IMR-90 (cell line): Measurements from ENCODE around the gene CCDC12. TPM values are rescaled to one million over a fixed set of nuclear protein-coding genes. Genes with fewer than 3 reads are reported as not detected.

ENCODE experiments used
- ATAC-seq: fragments of 200-7000 bp; cut with Tn5 transposase; 2 replicates; pipeline ENCODE4 v1.9.1; 2020; ENCODE audit warnings: low read depth, mild to moderate bottlenecking, moderate library complexity
- BruUV-seq: library from RNA; stranded (reverse); fragments of 400-500 nt; replicated peaks from 2 replicates; lab custom pipeline; 2021; lab: Mats Ljungman, UMichigan
- CTCF ChIA-PET: fragments of 300-600 bp; formaldehyde crosslinking; extraction: SDS; loops from one replicate; lab custom pipeline; 2021; ENCODE audit warnings: antibody characterized with exemption; lab: Yijun Ruan, JAX
- POLR2A ChIA-PET: fragments of 300-600 bp; sonication (Branson Sonifier 250); formaldehyde crosslinking; loops from one replicate; lab custom pipeline; 2022; ENCODE audit warnings: antibody characterized with exemption; ENCODE audit not compliant: unreplicated experiment; lab: Charles Lee
- DNase-seq: peaks from one replicate; pipeline ENCODE4 v3.0.0; 2013
- H2AFZ ChIP-seq: replicated peaks from 2 replicates; pipeline ENCODE3; 2013; ENCODE audit warnings: low read length, mild to moderate bottlenecking; ENCODE audit not compliant: poor library complexity
- H2AK5ac ChIP-seq: 2 replicates; pipeline ENCODE4 v1.6.1; 2013; ENCODE audit warnings: low read depth, low read length, inconsistent platforms
- H2AK9ac ChIP-seq: replicated peaks from 2 replicates; pipeline ENCODE3; 2013; ENCODE audit warnings: mild to moderate bottlenecking, low read depth, low read length, moderate library complexity; ENCODE audit not compliant: poor library complexity
- H2BK120ac ChIP-seq: 2 replicates; pipeline ENCODE4 v1.6.1; 2013; ENCODE audit warnings: low read depth, low read length, inconsistent platforms
- H2BK15ac ChIP-seq: 3 replicates; pipeline ENCODE4 v1.6.1; 2013; ENCODE audit warnings: low read depth, low read length, inconsistent platforms
- H2BK20ac ChIP-seq: 2 replicates; pipeline ENCODE4 v1.6.1; 2013; ENCODE audit warnings: low read depth, mild to moderate bottlenecking, inconsistent platforms, low read length, moderate library complexity
- H2BK5ac ChIP-seq: 2 replicates; pipeline ENCODE4 v1.6.1; 2013; ENCODE audit warnings: mild to moderate bottlenecking, low read depth, low read length, inconsistent platforms; ENCODE audit not compliant: poor library complexity, severe bottlenecking
- H3K14ac ChIP-seq: replicated peaks from 2 replicates; pipeline ENCODE4 v1.6.1; 2013; ENCODE audit warnings: low read depth, low read length, inconsistent platforms
- H3K18ac ChIP-seq: 2 replicates; pipeline ENCODE4 v1.6.1; 2013; ENCODE audit warnings: low read depth, low read length, control low read depth
- H3K23ac ChIP-seq: 2 replicates; pipeline ENCODE4 v1.6.1; 2013; ENCODE audit warnings: low read depth, low read length, inconsistent platforms
- H3K27ac ChIP-seq: 2 replicates; pipeline ENCODE4 v1.5.1; 2013; ENCODE audit warnings: mild to moderate bottlenecking, control low read depth, low read length; ENCODE audit not compliant: insufficient read depth
- H3K27me3 ChIP-seq: 2 replicates; pipeline ENCODE4 v1.6.1; 2013; ENCODE audit warnings: low read length; ENCODE audit not compliant: control insufficient read depth, insufficient read depth
- H3K36me3 ChIP-seq: 2 replicates; pipeline ENCODE4 v1.6.1; 2013; ENCODE audit warnings: low read length, mixed read lengths; ENCODE audit not compliant: control insufficient read depth, insufficient read depth
- H3K4ac ChIP-seq: 2 replicates; pipeline ENCODE4 v1.6.1; 2013; ENCODE audit warnings: low read depth, low read length, inconsistent platforms
- H3K4me1 ChIP-seq: 2 replicates; pipeline ENCODE4 v1.6.1; 2013; ENCODE audit warnings: low read length, mixed read lengths; ENCODE audit not compliant: control insufficient read depth, insufficient read depth
- H3K4me2 ChIP-seq: 2 replicates; pipeline ENCODE4 v1.6.1; 2013; ENCODE audit warnings: low read depth, mild to moderate bottlenecking, control low read depth, low read length, moderate library complexity
- H3K4me3 ChIP-seq: 2 replicates; pipeline ENCODE4 v1.5.1; 2013; ENCODE audit warnings: low read depth, mild to moderate bottlenecking, control low read depth, low read length, moderate library complexity; ENCODE audit not compliant: insufficient read depth
- H3K56ac ChIP-seq: 2 replicates; pipeline ENCODE4 v1.6.1; 2013; ENCODE audit warnings: low read length, inconsistent platforms; ENCODE audit not compliant: insufficient read depth; ENCODE audit errors: extremely low read depth
- H3K79me1 ChIP-seq, 2 experiments: 2 replicates each; pipeline ENCODE4 v1.6.1; 2013; ENCODE audit warnings: low read length in 2 of 2, inconsistent platforms in 1 of 2, low read depth in 1 of 2
- H3K9ac ChIP-seq: 2 replicates; pipeline ENCODE4 v1.6.1; 2013; ENCODE audit warnings: low read depth, low read length, control low read depth
- H3K9me1 ChIP-seq: 2 replicates; pipeline ENCODE4 v1.6.1; 2013; ENCODE audit warnings: low read length, inconsistent platforms; ENCODE audit not compliant: insufficient read depth
- H3K9me3 ChIP-seq: 2 replicates; pipeline ENCODE4 v1.6.1; 2013; ENCODE audit warnings: low read length; ENCODE audit not compliant: control insufficient read depth, insufficient read depth
- H4K20me1 ChIP-seq: 2 replicates; pipeline ENCODE4 v1.6.1; 2013; ENCODE audit warnings: low read length, inconsistent platforms; ENCODE audit not compliant: insufficient read depth
- H4K5ac ChIP-seq: 2 replicates; pipeline ENCODE4 v1.6.1; 2013; ENCODE audit warnings: mild to moderate bottlenecking, low read depth, low read length, control low read depth
- H4K8ac ChIP-seq, 2 experiments: 2 replicates each; pipeline ENCODE4 v1.6.1; 2013; ENCODE audit warnings: low read depth in 2 of 2, low read length in 2 of 2, control low read depth in 1 of 2, inconsistent platforms in 1 of 2
- H4K91ac ChIP-seq: 2 replicates; pipeline ENCODE4 v1.6.1; 2013; ENCODE audit warnings: low read depth, low read length, inconsistent platforms; ENCODE audit not compliant: insufficient read depth
- BHLHE40 ChIP-seq: fragments of 150-350 bp; IDR thresholded peaks from 2 replicates; pipeline ENCODE4 v1.6.1; 2016; ENCODE audit warnings: mild to moderate bottlenecking, low read depth, low read length
- CEBPB ChIP-seq: IDR thresholded peaks from 2 replicates; pipeline ENCODE4 v1.6.1; 2012; ENCODE audit warnings: low read depth, low read length, improper control_type of control experiment
- MAFK ChIP-seq: IDR thresholded peaks from 2 replicates; pipeline ENCODE4 v1.6.1; 2012; ENCODE audit warnings: low read depth, low read length, improper control_type of control experiment
- MAZ ChIP-seq: IDR thresholded peaks from 2 replicates; pipeline ENCODE4 v1.6.1; 2012; ENCODE audit warnings: low read depth, mild to moderate bottlenecking, low read length, improper control_type of control experiment, moderate library complexity, borderline replicate concordance
- MXI1 ChIP-seq: IDR thresholded peaks from 2 replicates; pipeline ENCODE4 v1.6.1; 2012; ENCODE audit warnings: low read depth, mild to moderate bottlenecking, low read length, moderate library complexity, borderline replicate concordance
- NFE2L2 ChIP-seq: fragments of 150-350 bp; IDR thresholded peaks from 2 replicates; pipeline ENCODE4 v1.6.1; 2016; ENCODE audit warnings: low read depth, mild to moderate bottlenecking, low read length
- POLR2A ChIP-seq: IDR thresholded peaks from 2 replicates; pipeline ENCODE4 v1.6.1; 2012; ENCODE audit warnings: mild to moderate bottlenecking, low read depth, low read length
- RAD21 ChIP-seq: IDR thresholded peaks from 2 replicates; pipeline ENCODE4 v1.6.1; 2012; ENCODE audit warnings: low read length, improper control_type of control experiment
- RFX5 ChIP-seq: IDR thresholded peaks from 2 replicates; pipeline ENCODE4 v1.8.0; 2012; ENCODE audit warnings: low read depth, mild to moderate bottlenecking, low read length, moderate library complexity
- SMC3 ChIP-seq: fragments of 150-350 bp; IDR thresholded peaks from 2 replicates; pipeline ENCODE4 v1.6.1; 2016; ENCODE audit warnings: low read depth, mild to moderate bottlenecking, antibody characterized with exemption, low read length, moderate library complexity
- WGBS, 2 experiments: methylation state at CpG; one replicate each; pipeline versions ENCODE4 v1.1.5 to v1.1.7; 2013; ENCODE audit warnings: missing lambda C conversion rate in 2 of 2; ENCODE audit not compliant: insufficient read length in 1 of 2; ENCODE audit errors: extremely low coverage in 2 of 2; 5-methylcytosine and 5-hydroxymethylcytosine counted together
- dilution Hi-C: fragments of 300-500 bp; cut with HindIII; formaldehyde crosslinking; loops from one replicate; pipeline ENCODE4 v1.14.3; 2018; ENCODE audit warnings: low sequenced_read_pairs; ENCODE audit not compliant: unreplicated experiment
- in situ Hi-C: fragments of 300-500 bp; cut with MboI; formaldehyde crosslinking; loops from 3 replicates; pipeline ENCODE4 v1.14.3; 2019; ENCODE audit warnings: low sequenced_read_pairs, inconsistent platforms, mixed read lengths
- intact Hi-C: fragments of 100-400 bp; cut with micrococcal nuclease; formaldehyde crosslinking; loops from 2 replicates; pipeline ENCODE4 v1.10.0; 2022
- polyA plus RNA-seq, 3 experiments: library from polyadenylated mRNA; depleted of rRNA; stranded (reverse); fragments of >200 nt; gene quantifications; 2 replicates each; pipeline ENCODE4 v1.2.3, GENCODE V29; 2012; ENCODE audit warnings: low replicate concordance in 1 of 3
- total RNA-seq: library from RNA; depleted of rRNA; stranded (reverse); fragments of >200 nt; gene quantifications from 2 replicates; pipeline ENCODE4 v1.2.3, GENCODE V29; 2012
- TF ChIP-seq, protein P1 (sequence below): fragments of 150-350 bp; IDR thresholded peaks from 2 replicates; pipeline ENCODE4 v1.6.1; 2017; ENCODE audit warnings: mild to moderate bottlenecking, antibody characterized with exemption, low read length, low read depth
- TF ChIP-seq, protein P2 (sequence below): conservative IDR thresholded peaks from 2 replicates; pipeline ENCODE4 v1.5.1; 2012; ENCODE audit warnings: mild to moderate bottlenecking, low read depth, low read length, improper control_type of control experiment

CCDC12 gene
- total and polyA plus RNA-seq, 2 of the 4 experiments (the other 2 are of a cell fraction), result 15.2 to 35.1 TPM

DNA sequence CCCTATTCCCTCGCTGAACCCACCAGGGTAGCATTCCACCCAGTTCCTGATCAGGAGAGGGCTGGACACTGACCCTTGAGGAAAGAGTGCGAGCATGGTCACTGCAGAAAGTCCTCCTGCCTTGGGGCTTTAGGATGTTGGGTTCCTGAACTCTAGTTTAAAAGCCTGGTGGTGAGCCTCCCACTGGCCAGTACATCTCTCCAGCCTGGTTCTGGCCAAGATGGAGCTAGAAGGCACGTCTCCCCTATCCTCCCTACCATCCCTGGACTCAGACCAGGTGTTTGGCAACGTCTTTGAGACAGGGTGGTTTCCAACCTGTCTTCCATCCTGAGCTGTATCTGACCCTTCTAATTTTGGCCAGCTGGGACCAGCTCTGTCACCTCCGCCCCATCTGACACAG is 34.4 kb upstream of the CCDC12 start:
- Histone ChIP-seq H3K4me1 (peaks cover 8% of the 10 kb centered on the region), H2BK15ac (no peak overlapping the region), H3K4ac (no peak overlapping the region), H3K4me3 (no peak overlapping the region), H3K18ac (no peak overlapping the region), H2BK20ac (no peak overlapping the region), H3K27me3 (no peaks in the 10 kb centered on the region), H3K79me1 (peaks cover 7 to 26% of the 10 kb centered on the region in 2 experiments), H3K27ac (no peak overlapping the region), H2AK5ac (0 out of 2 replicates have a peak overlapping the region, but pooled peaks have one; percentile 9), H4K8ac (peak overlapping the region in 1 of 2 experiments; percentile 98; a peak in 1 of 4 replicates), H2AK9ac (peak overlapping the region; percentile 58), H3K9ac (no peak overlapping the region), H3K9me3 (no peaks in the 10 kb centered on the region), H4K91ac (no peak overlapping the region), H2AFZ (no peak overlapping the region), H3K23ac (no peak overlapping the region), H2BK120ac (no peak overlapping the region), H4K5ac (no peak overlapping the region), H3K4me2 (no peak overlapping the region), H3K14ac (no peak overlapping the region), H2BK5ac (no peak overlapping the region), H3K56ac (no peak overlapping the region), H4K20me1 (no peaks in the 10 kb centered on the region; the same call in 1 of the 2 replicates), H3K9me1 (peaks cover 22% of the 10 kb centered on the region), H3K36me3 (peaks cover 11% of the 10 kb centered on the region)
- intact Hi-C loops (no loop called here), dilution Hi-C loops (no loop called here), in situ Hi-C loops (no loop called here)
- BruUV-seq, result no TSS peak
- 83% methylated on average over 1 of the region's 5 CpGs; no CpG with 5 or more reads in 1 of the 2 experiments for WGBS, 2 experiments
- POLR2A ChIA-PET, result no interaction called here
- TF ChIP-seq RAD21 (no peak), RFX5 (no peak), BHLHE40 (no peak), MXI1 (no peak), CEBPB (no peak), MAFK (no peak), POLR2A (no peak), SMC3 (no peak), MAZ (no peak), NFE2L2 (no peak)
- TF ChIP-seq, protein P1, sequence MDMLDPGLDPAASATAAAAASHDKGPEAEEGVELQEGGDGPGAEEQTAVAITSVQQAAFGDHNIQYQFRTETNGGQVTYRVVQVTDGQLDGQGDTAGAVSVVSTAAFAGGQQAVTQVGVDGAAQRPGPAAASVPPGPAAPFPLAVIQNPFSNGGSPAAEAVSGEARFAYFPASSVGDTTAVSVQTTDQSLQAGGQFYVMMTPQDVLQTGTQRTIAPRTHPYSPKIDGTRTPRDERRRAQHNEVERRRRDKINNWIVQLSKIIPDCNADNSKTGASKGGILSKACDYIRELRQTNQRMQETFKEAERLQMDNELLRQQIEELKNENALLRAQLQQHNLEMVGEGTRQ, result no peak
- TF ChIP-seq, protein P2, sequence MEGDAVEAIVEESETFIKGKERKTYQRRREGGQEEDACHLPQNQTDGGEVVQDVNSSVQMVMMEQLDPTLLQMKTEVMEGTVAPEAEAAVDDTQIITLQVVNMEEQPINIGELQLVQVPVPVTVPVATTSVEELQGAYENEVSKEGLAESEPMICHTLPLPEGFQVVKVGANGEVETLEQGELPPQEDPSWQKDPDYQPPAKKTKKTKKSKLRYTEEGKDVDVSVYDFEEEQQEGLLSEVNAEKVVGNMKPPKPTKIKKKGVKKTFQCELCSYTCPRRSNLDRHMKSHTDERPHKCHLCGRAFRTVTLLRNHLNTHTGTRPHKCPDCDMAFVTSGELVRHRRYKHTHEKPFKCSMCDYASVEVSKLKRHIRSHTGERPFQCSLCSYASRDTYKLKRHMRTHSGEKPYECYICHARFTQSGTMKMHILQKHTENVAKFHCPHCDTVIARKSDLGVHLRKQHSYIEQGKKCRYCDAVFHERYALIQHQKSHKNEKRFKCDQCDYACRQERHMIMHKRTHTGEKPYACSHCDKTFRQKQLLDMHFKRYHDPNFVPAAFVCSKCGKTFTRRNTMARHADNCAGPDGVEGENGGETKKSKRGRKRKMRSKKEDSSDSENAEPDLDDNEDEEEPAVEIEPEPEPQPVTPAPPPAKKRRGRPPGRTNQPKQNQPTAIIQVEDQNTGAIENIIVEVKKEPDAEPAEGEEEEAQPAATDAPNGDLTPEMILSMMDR, result no peak
- CTCF ChIA-PET, result no interaction called here
- no peak for DNase-seq
- no peak for ATAC-seq
